Keratinocyte (primary cell): ENCODE results near the gene ERO1B. TPM values are rescaled to one million over a fixed set of nuclear protein-coding genes. Genes with fewer than 3 reads are reported as not detected.

Source experiments
- DNase-seq: peaks from one replicate; pipeline ENCODE4 v3.0.0-alpha.2; 2011; ENCODE audit warnings: low read depth, missing footprints, low spot score
- FAIRE-seq: peaks from 2 replicates; lab custom pipeline; 2011; peaks lifted over from hg19 to GRCh38; lab: Jason Lieb, UNC
- H2AFZ ChIP-seq: 2 replicates; pipeline ENCODE4 v1.6.0; 2012; ENCODE audit warnings: low read length, control low read depth, inconsistent platforms; ENCODE audit not compliant: control insufficient read depth
- H3K27ac ChIP-seq: 2 replicates; pipeline ENCODE4 v1.5.1; 2011; ENCODE audit warnings: low read length; ENCODE audit not compliant: control insufficient read depth, insufficient read depth
- H3K27me3 ChIP-seq: 3 replicates; pipeline ENCODE4 v1.6.0; 2011; ENCODE audit warnings: low read length; ENCODE audit not compliant: control insufficient read depth, insufficient read depth; ENCODE audit errors: extremely low read depth
- H3K36me3 ChIP-seq, 2 experiments: 2 replicates in 1 of 2; 3 replicates in 1 of 2; pipeline ENCODE4 v1.5.1; 2011; ENCODE audit warnings: low read length in 2 of 2, mild to moderate bottlenecking in 1 of 2; ENCODE audit not compliant: control insufficient read depth in 2 of 2, insufficient read depth in 2 of 2; ENCODE audit errors: extremely low read depth in 1 of 2
- H3K4me1 ChIP-seq: 3 replicates; pipeline ENCODE4 v1.5.1; 2011; ENCODE audit warnings: low read length; ENCODE audit not compliant: control insufficient read depth, insufficient read depth; ENCODE audit errors: extremely low read depth
- H3K4me2 ChIP-seq: 3 replicates; pipeline ENCODE4 v1.6.0; 2011; ENCODE audit warnings: low read depth, low read length; ENCODE audit not compliant: control insufficient read depth, insufficient read depth; ENCODE audit errors: extremely low read depth
- H3K4me3 ChIP-seq, 3 experiments: fragments of 200-600 bp in 1 of 3; sonication (generic) in 1 of 3; 2 replicates in 2 of 3; 3 replicates in 1 of 3; pipeline ENCODE4 v1.5.1; 2011 to 2016; ENCODE audit warnings: low read length in 3 of 3, mild to moderate bottlenecking in 3 of 3, control low read depth in 2 of 3, inconsistent platforms in 1 of 3, low read depth in 1 of 3, mixed read lengths in 1 of 3, mixed run types in 1 of 3, moderate library complexity in 1 of 3; ENCODE audit not compliant: control insufficient read depth in 2 of 3, insufficient read depth in 2 of 3; ENCODE audit errors: extremely low read depth in 1 of 3
- H3K79me2 ChIP-seq: 2 replicates; pipeline ENCODE4 v1.6.0; 2012; ENCODE audit warnings: low read length; ENCODE audit not compliant: control insufficient read depth, insufficient read depth
- H3K9ac ChIP-seq: 3 replicates; pipeline ENCODE4 v1.6.0; 2011; ENCODE audit warnings: low read length; ENCODE audit not compliant: control insufficient read depth, insufficient read depth; ENCODE audit errors: extremely low read depth
- H3K9me1 ChIP-seq: 3 replicates; pipeline ENCODE4 v1.6.0; 2011; ENCODE audit warnings: low read length; ENCODE audit not compliant: control insufficient read depth, insufficient read depth; ENCODE audit errors: extremely low read depth
- H3K9me3 ChIP-seq: 2 replicates; pipeline ENCODE4 v1.5.1; 2012; ENCODE audit warnings: low read depth, low read length; ENCODE audit not compliant: control insufficient read depth
- H4K20me1 ChIP-seq: 3 replicates; pipeline ENCODE4 v1.6.0; 2011; ENCODE audit warnings: low read length; ENCODE audit not compliant: control insufficient read depth, insufficient read depth; ENCODE audit errors: extremely low read depth
- CTCF ChIP-seq, 3 experiments: IDR thresholded peaks in 1 of 3; conservative IDR thresholded peaks in 1 of 3; optimal IDR thresholded peaks in 1 of 3; 2 replicates in 2 of 3; 3 replicates in 1 of 3; pipeline versions ENCODE3 to v1.5.1; 2011; ENCODE audit warnings: low read length in 3 of 3, mild to moderate bottlenecking in 3 of 3, moderate library complexity in 2 of 3, control low read depth in 1 of 3, inconsistent platforms in 1 of 3; ENCODE audit not compliant: insufficient read depth in 2 of 3; ENCODE audit errors: extremely low read depth in 1 of 3
- EZH2 ChIP-seq: IDR thresholded peaks from one replicate; pipeline ENCODE4 v1.6.1; 2012; ENCODE audit warnings: inconsistent platforms, mild to moderate bottlenecking, low read length, moderate library complexity
- dilution Hi-C: fragments of 300-500 bp; cut with MboI; formaldehyde crosslinking; loops from one replicate; pipeline ENCODE4 v1.7.0; 2020; ENCODE audit warnings: low sequenced_read_pairs; ENCODE audit not compliant: extremely low pct_ligation_motif_present
- polyA plus RNA-seq, 5 experiments: library from polyadenylated mRNA; depleted of rRNA in 3 of 5; stranded (reverse) in 3 of 5; stranded (forward) in 1 of 5; unstranded in 1 of 5; fragments of >200 nt; gene quantifications; 1 replicate in 1 of 5; 2 replicates in 3 of 5; 3 replicates in 1 of 5; pipeline versions ENCODE4 v1.2.1 to v1.2.3, GENCODE V29; 2011 to 2012; ENCODE audit warnings: missing spikeins in 2 of 5, low read depth in 1 of 5, low replicate concordance in 1 of 5

The ERO1B gene
- polyA plus RNA-seq, 1 donor (not counting 4 experiments of a cell fraction or from before 2014, with no cell fraction given), result 3.1 TPM

DNA sequence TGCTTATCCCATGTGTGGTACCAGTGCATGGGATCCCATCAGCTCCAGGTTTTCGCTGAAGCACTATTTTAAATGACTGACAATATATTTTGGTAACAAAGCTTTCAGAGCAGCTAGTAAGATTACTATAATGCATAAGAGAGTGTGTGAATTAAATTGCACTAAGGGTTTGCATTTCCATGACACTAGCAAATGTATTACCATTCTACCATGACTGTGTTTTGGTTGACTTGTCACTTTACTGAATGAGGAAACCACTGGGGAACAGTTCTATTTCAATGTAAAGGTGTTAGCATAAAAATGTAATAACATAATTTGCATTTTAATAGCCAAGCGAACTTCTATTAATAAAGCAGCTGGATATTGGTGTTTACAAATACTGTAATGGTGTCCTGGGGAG, 31.7 kb upstream of the ERO1B start:
- TF ChIP-seq CTCF (optimal IDR thresholded peaks at IDR 0.05 in 1 of 3, IDR thresholded peaks at IDR 0.05 in 1 of 3, conservative IDR thresholded peaks at IDR 0.05 in 1 of 3; ENCODE audit: extremely low read depth in 1 of 3, insufficient read depth in 2 of 3, low read length in 3 of 3) (no peak), EZH2 (no peak)
- no peak for FAIRE-seq

GRCh38 chr1:236311040-236311439, 29.3 kb upstream of the ERO1B start:
- H3K9ac ChIP-seq, result no peak overlapping the region
- no peak overlapping the region for H3K27ac ChIP-seq
- H3K36me3 ChIP-seq, result no peaks in the 10 kb centered on the region
- no peaks in the 10 kb centered on the region for H3K79me2 ChIP-seq
- no peak for DNase-seq
- no peak overlapping the region for H2AFZ ChIP-seq
- no peaks in the 10 kb centered on the region for H3K27me3 ChIP-seq
- H3K9me3 ChIP-seq, result no peaks in the 10 kb centered on the region
- no peak for FAIRE-seq
- TF ChIP-seq CTCF (optimal IDR thresholded peaks at IDR 0.05 in 1 of 3, IDR thresholded peaks at IDR 0.05 in 1 of 3, conservative IDR thresholded peaks at IDR 0.05 in 1 of 3; ENCODE audit: extremely low read depth in 1 of 3, insufficient read depth in 2 of 3, low read length in 3 of 3) (no peak), EZH2 (no peak)
- H3K4me3 ChIP-seq, result no peak overlapping the region
- no peaks in the 10 kb centered on the region for H3K4me1 ChIP-seq
- no peaks in the 10 kb centered on the region for H3K9me1 ChIP-seq
- dilution Hi-C loops, result no loop called here
- H4K20me1 ChIP-seq, result no peaks in the 10 kb centered on the region
- no peak overlapping the region for H3K4me2 ChIP-seq

More for the DNA sequence above, 31.7 kb upstream of the ERO1B start:
- H3K9me1 ChIP-seq, result no peaks in the 10 kb centered on the region
- dilution Hi-C loops, result no loop called here
- no peak overlapping the region for H3K4me2 ChIP-seq
- no peak overlapping the region for H3K4me3 ChIP-seq
- H3K79me2 ChIP-seq, result no peaks in the 10 kb centered on the region
- H3K4me1 ChIP-seq, result no peaks in the 10 kb centered on the region
- H3K27ac ChIP-seq, result no peak overlapping the region
- DNase-seq, result no peak
- no peaks in the 10 kb centered on the region for H3K36me3 ChIP-seq
- H3K27me3 ChIP-seq, result no peaks in the 10 kb centered on the region
- no peak overlapping the region for H2AFZ ChIP-seq
- no peaks in the 10 kb centered on the region for H3K9me3 ChIP-seq
- H3K9ac ChIP-seq, result no peak overlapping the region
- no peaks in the 10 kb centered on the region for H4K20me1 ChIP-seq
